ENCODE results near the gene IL1B.
"Not testable (repeated sequence)": the region's sequence is repeated elsewhere in the genome, so short reads cannot be mapped to it uniquely, and the experiment has no call there.

Gene IL1B

DNA sequence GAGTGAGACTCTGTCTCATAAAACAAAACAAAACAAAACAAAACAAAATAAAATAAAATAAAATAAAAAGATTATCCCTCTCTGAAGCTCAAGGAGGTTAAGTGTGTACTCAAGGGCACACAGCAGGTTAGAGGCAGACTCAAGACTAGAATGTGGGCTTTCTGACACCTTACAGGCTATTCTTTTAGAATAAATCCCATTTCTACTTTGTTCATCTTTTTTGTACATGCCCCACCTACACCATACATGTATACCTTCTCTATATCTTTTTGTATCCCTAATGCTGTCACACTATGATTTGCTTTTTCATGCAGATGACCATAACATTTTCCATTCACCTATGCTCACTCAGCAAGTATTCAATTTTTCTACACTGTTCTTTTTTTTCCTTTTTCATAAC, 2.6 kb downstream of the IL1B start:
- Histone ChIP-seq H3K4me3 (no peak overlapping the region), H3K9ac (ENCODE audit: insufficient read length) (no peak overlapping the region), H3K36me3 (ENCODE audit: insufficient read depth, low read length) (no peaks in the 10 kb centered on the region), H3K9me3 (ENCODE audit: low read depth, low read length) (no peaks in the 10 kb centered on the region), H3K27ac (no peak overlapping the region)
- TF ChIP-seq FOXP2 (optimal IDR thresholded peaks at IDR 0.05; ENCODE audit: control extremely low read depth, extremely low read length, insufficient read depth) (no peak), POLR2AphosphoS5 (IDR thresholded peaks at IDR 0.05; ENCODE audit: borderline replicate concordance, low read depth, low read length) (no peak), EZH2 (IDR thresholded peaks at IDR 0.05) (no peak)
- DNase-seq (ENCODE audit: low read depth, low spot score): no peak

DNA sequence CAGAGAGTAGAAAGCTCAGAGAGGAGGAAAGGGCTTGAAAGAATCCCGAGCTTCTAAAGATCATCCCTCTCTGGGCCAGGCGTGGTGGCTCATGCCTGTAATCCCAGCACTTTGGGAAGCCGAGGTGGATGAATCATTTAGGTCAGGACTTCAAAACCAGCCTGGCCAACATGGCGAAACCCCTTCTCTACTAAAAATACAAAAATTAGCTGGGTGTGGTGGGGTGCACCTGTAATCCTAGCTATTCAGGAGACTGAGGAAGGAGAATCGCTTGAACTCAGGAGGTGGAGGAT, 3.0 kb downstream of the IL1B start:
- H3K9ac ChIP-seq (ENCODE audit: insufficient read length); DNase-seq (ENCODE audit: low read depth, low spot score); H3K36me3 ChIP-seq (ENCODE audit: insufficient read depth, low read length); H3K9me3 ChIP-seq (ENCODE audit: low read depth, low read length); H3K27ac ChIP-seq; H3K4me3 ChIP-seq: not testable (repeated sequence)

DNA sequence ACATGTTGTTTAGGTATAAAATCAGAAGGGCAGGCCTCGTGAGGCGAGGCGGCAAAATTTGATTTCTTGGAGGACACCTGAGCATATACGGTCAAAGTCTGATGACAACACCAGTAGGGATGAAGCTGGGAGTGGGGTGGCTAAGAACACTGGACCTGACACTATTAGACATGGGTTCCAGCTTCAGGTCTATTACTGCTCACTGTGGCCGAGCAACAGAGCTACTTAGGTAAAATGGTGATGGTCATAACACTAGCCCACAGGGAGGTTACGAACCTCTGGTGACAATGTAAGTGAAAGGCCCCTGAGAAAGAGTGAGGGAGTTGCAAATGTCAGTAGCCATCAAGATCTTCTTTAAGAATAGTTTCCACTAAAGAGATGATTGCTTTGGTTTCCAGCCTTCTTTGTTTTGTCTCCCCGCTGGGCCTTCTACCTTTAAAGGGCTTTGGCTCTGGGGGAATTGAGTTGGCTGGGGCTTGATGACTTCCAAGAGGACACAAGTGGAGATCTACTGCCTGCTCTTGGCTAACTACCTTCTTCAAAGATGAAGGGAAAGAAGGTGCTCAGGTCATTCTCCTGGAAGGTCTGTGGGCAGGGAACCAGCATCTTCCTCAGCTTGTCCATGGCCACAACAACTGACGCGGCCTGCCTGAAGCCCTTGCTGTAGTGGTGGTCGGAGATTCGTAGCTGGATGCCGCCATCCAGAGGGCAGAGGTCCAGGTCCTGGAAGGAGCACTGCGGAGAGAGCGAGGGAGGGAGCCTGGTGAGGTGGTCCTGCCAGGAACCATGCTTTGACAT, 3.5 kb downstream of the IL1B start:
- DNase-seq (ENCODE audit: low read depth, low spot score): no peak
- no peak overlapping the region for H3K9ac ChIP-seq (ENCODE audit: insufficient read length)
- no peaks in the 10 kb centered on the region for H3K36me3 ChIP-seq (ENCODE audit: insufficient read depth, low read length)
- no peak overlapping the region for H3K27ac ChIP-seq
- no peak overlapping the region for H3K4me3 ChIP-seq
- no peaks in the 10 kb centered on the region for H3K9me3 ChIP-seq (ENCODE audit: low read depth, low read length)
- TF ChIP-seq POLR2AphosphoS5 (IDR thresholded peaks at IDR 0.05; ENCODE audit: borderline replicate concordance, low read depth, low read length): no peak
- TF ChIP-seq FOXP2 (optimal IDR thresholded peaks at IDR 0.05; ENCODE audit: control extremely low read depth, extremely low read length, insufficient read depth): no peak
- TF ChIP-seq EZH2 (IDR thresholded peaks at IDR 0.05): no peak

DNA sequence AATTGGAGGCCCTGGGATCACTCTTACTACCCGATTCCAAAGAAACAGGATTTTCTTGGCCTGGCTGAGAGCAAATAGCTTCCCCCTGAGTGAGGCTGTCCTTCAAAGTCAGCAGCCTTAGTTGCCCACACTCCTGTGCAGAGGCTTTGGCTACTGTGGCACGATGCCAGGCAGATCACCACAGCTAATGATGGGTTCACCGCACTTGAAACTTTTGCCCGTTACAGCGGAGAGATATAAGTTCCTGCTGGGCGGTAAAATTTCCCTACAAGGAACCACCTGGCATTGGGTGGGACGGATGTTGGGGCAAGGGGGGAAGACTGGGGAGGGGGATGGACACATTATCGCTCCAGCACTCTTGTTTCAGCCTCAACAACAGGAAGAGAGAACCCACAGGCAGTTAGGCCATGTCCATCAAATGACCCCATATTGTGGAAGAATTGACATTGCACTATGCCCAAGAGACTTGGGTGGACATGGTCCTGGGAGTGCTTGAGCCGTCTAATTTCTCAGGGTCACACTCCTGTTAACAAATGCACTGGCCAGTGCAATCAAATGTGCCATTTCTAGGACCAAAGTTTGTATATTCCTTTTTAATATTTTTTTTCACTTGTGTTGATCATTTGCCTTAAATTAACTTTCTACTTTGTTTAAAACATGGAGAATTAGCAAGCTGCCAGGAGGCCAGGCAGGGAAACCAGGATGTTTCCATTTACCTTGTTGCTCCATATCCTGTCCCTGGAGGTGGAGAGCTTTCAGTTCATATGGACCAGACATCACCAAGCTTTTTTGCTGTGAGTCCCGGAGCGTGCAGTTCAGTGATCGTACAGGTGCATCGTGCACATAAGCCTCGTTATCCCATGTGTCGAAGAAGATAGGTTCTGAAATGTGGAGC, 4.4 kb downstream of the IL1B start:
- Histone ChIP-seq H3K36me3 (ENCODE audit: insufficient read depth, low read length) (no peaks in the 10 kb centered on the region), H3K9ac (ENCODE audit: insufficient read length) (no peak overlapping the region), H3K9me3 (ENCODE audit: low read depth, low read length) (no peaks in the 10 kb centered on the region), H3K27ac (no peak overlapping the region), H3K4me3 (no peak overlapping the region)
- TF ChIP-seq POLR2AphosphoS5 (IDR thresholded peaks at IDR 0.05; ENCODE audit: borderline replicate concordance, low read depth, low read length): no peak
- no peak for TF ChIP-seq FOXP2 (optimal IDR thresholded peaks at IDR 0.05; ENCODE audit: control extremely low read depth, extremely low read length, insufficient read depth)
- TF ChIP-seq EZH2 (IDR thresholded peaks at IDR 0.05): no peak
- no peak for DNase-seq (ENCODE audit: low read depth, low spot score)

DNA sequence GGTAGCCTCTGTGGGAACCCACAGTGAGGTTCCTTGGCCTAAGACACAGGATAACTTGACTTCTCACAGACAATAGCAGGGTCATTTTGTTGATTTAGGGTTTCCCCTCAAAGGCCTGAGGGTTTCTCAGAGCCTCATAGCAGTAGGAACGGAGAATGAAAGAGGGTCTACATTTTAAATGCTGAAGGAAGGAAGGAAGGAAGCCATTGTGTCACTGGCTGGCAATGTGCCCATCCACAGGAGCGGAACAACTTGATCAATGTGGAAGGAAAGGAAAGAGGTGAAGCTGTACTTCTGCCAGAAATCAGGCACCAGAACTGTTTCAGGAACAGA, 5.1 kb downstream of the IL1B start:
- Histone ChIP-seq H3K4me3 (no peak overlapping the region), H3K9me3 (ENCODE audit: low read depth, low read length) (no peaks in the 10 kb centered on the region), H3K27ac (no peak overlapping the region), H3K36me3 (ENCODE audit: insufficient read depth, low read length) (no peaks in the 10 kb centered on the region), H3K9ac (ENCODE audit: insufficient read length) (no peak overlapping the region)
- DNase-seq (ENCODE audit: low read depth, low spot score): no peak
- TF ChIP-seq POLR2AphosphoS5 (IDR thresholded peaks at IDR 0.05; ENCODE audit: borderline replicate concordance, low read depth, low read length): no peak
- no peak for TF ChIP-seq EZH2 (IDR thresholded peaks at IDR 0.05)
- no peak for TF ChIP-seq FOXP2 (optimal IDR thresholded peaks at IDR 0.05; ENCODE audit: control extremely low read depth, extremely low read length, insufficient read depth)

DNA sequence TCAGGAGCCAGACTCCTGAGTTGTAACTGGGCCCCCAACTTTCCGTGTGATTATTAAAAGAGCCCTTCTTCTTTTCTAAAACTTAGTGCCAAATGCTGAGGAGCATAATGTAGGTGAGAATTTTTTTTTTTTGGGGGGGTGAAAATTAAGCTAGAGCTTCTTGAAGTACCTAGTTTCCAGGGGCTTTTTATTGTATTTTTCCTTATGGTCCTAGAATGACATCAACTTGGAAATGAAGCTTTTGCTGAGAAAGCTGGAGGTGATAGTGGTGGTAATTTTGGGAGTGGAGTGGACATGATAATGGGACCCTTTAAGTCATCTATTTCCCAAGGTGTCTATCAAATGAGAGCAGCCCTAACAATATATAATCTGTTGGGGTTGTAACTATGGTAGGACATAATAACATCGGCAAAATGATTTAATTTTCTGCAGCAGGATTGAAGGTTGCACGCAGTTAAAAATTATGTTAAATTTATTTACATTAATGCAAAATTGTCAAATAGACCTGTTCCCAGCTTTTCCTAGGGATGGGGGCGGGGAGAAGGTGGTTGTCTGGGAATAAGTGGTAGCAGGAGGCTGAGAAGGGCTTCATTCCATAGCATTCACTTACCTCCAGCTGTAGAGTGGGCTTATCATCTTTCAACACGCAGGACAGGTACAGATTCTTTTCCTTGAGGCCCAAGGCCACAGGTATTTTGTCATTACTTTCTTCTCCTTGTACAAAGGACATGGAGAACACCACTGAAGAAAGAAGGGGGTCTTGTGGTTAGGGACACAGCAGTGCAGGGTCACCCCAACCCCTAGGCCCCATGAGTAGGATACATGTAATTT, 5.7 kb downstream of the IL1B start:
- Histone ChIP-seq H3K36me3 (ENCODE audit: insufficient read depth, low read length) (no peaks in the 10 kb centered on the region), H3K9ac (ENCODE audit: insufficient read length) (no peak overlapping the region), H3K9me3 (ENCODE audit: low read depth, low read length) (no peaks in the 10 kb centered on the region), H3K4me3 (no peak overlapping the region), H3K27ac (no peak overlapping the region)
- no peak for TF ChIP-seq FOXP2 (optimal IDR thresholded peaks at IDR 0.05; ENCODE audit: control extremely low read depth, extremely low read length, insufficient read depth)
- no peak for DNase-seq (ENCODE audit: low read depth, low spot score)

GRCh38 chr2:112829961-112830681, 6.5 kb downstream of the IL1B start:
- no peak for TF ChIP-seq FOXP2 (optimal IDR thresholded peaks at IDR 0.05; ENCODE audit: control extremely low read depth, extremely low read length, insufficient read depth)
- TF ChIP-seq POLR2AphosphoS5 (IDR thresholded peaks at IDR 0.05; ENCODE audit: borderline replicate concordance, low read depth, low read length): no peak
- no peak for TF ChIP-seq EZH2 (IDR thresholded peaks at IDR 0.05)
- no peak for DNase-seq (ENCODE audit: low read depth, low spot score)
- H3K27ac ChIP-seq: no peak overlapping the region

More at GRCh38 chr2:112829961-112830681, 6.5 kb downstream of the IL1B start:
- Histone ChIP-seq H3K9ac (ENCODE audit: insufficient read length) (no peak overlapping the region), H3K36me3 (ENCODE audit: insufficient read depth, low read length) (no peaks in the 10 kb centered on the region), H3K9me3 (ENCODE audit: low read depth, low read length) (no peaks in the 10 kb centered on the region), H3K4me3 (no peak overlapping the region)

All from SK-N-MC (cell line).